DOHH2 (cell line): Measurements from ENCODE around the gene SYNDIG1.

Experiments used
- H3F3A ChIP-seq: fragments of 200-600 bp; sonication (generic), shearing (Covaris generic); 2 replicates; pipeline ENCODE4 v1.6.0; 2016; ENCODE audit warnings: antibody characterized with exemption, mild to moderate bottlenecking; ENCODE audit not compliant: control insufficient read depth, insufficient read depth
- H3K27ac ChIP-seq: fragments of 200-600 bp; sonication (generic); 2 replicates; pipeline ENCODE4 v1.5.1; 2014; ENCODE audit warnings: low read depth, mild to moderate bottlenecking, low read length, moderate library complexity
- H3K27me3 ChIP-seq: fragments of 200-600 bp; sonication (generic); 2 replicates; pipeline ENCODE4 v1.6.1; 2014; ENCODE audit warnings: mild to moderate bottlenecking, low read length, mixed read lengths; ENCODE audit not compliant: control insufficient read depth
- H3K36me3 ChIP-seq: fragments of 200-600 bp; sonication (generic); 2 replicates; pipeline ENCODE4 v1.6.1; 2014; ENCODE audit warnings: mild to moderate bottlenecking, low read length, moderate library complexity, mixed read lengths; ENCODE audit not compliant: control insufficient read depth
- H3K4me1 ChIP-seq: fragments of 200-600 bp; sonication (generic); 2 replicates; pipeline ENCODE4 v1.6.1; 2014; ENCODE audit warnings: mild to moderate bottlenecking, low read length, mixed read lengths; ENCODE audit not compliant: control insufficient read depth
- H3K4me2 ChIP-seq: fragments of 200-600 bp; sonication (generic); 2 replicates; pipeline ENCODE4 v1.6.0; 2014; ENCODE audit warnings: mild to moderate bottlenecking, low read length, moderate library complexity
- H3K4me3 ChIP-seq: fragments of 200-600 bp; sonication (generic); 2 replicates; pipeline ENCODE4 v1.5.1; 2014; ENCODE audit warnings: mild to moderate bottlenecking, low read length, mixed read lengths
- H3K79me2 ChIP-seq: fragments of 200-600 bp; sonication (generic); 2 replicates; pipeline ENCODE4 v1.6.1; 2014; ENCODE audit warnings: mild to moderate bottlenecking, low read length, mixed read lengths; ENCODE audit not compliant: control insufficient read depth
- H3K9me2 ChIP-seq: fragments of 200-600 bp; sonication (generic); replicated peaks from 2 replicates; pipeline ENCODE4 v1.6.1; 2014; ENCODE audit warnings: mild to moderate bottlenecking, low read length, mixed read lengths; ENCODE audit not compliant: control insufficient read depth
- H3K9me3 ChIP-seq: fragments of 200-600 bp; sonication (generic); 2 replicates; pipeline ENCODE4 v1.6.1; 2014; ENCODE audit warnings: antibody characterized with exemption, low read length, mixed read lengths; ENCODE audit not compliant: control insufficient read depth, insufficient read depth
- H4K20me1 ChIP-seq: fragments of 200-600 bp; sonication (generic); 2 replicates; pipeline ENCODE4 v1.6.0; 2014; ENCODE audit warnings: low read depth, mild to moderate bottlenecking, antibody characterized with exemption, low read length, moderate library complexity; ENCODE audit not compliant: control insufficient read depth, insufficient read depth
- EZH2phosphoT487 ChIP-seq: fragments of 200-600 bp; sonication (generic); IDR thresholded peaks from 2 replicates; pipeline ENCODE4 v1.6.1; 2017; ENCODE audit warnings: borderline replicate concordance, mild to moderate bottlenecking, antibody characterized with exemption, low read length, moderate library complexity, mixed read lengths
- TF ChIP-seq, protein P1 (sequence below): fragments of 200-600 bp; sonication (generic); IDR thresholded peaks from one replicate; pipeline ENCODE4 v1.5.1; 2014; ENCODE audit warnings: antibody characterized with exemption, mild to moderate bottlenecking, low read depth, low read length; ENCODE audit not compliant: poor library complexity, severe bottlenecking

The SYNDIG1 gene

DNA sequence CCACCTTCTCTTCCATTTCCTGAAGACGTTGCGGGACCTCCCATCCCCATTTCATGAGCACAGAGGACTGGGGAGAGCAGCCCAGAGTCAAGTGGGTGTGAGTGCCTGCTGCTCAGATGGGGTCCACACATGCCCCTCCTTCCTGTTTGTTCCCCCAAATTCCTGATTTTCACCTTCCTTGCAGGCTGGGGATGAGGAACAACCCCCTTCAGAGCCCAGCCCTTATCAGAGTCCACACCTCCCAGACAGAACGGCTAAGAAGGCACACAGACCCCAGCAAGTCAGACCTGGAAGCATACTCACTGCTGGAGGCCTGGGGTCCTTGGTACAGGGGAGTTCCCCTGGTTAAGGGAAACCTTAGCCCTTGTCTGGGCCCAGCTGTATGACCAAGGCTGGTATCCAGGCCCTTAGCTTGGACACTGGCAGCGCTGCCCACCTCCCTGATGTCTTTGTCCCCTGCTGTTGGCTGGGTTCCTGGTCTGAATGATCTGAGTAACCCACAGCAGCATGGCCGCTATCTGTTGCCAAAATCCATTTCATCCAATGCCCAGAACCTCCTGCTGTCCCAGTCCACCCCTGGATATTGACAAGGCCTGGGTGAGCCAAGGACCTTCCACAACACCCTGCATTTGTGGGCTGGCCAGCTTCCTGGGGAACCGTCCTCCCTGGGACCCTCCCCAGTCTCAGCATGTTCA, 230.9 kb downstream of the SYNDIG1 start:
- Histone ChIP-seq H3K27me3 (no peaks in the 10 kb centered on the region; the same call in 1 of the 2 replicates), H3F3A (no peaks in the 10 kb centered on the region), H3K4me1 (peaks cover 18% of the 10 kb centered on the region), H3K4me2 (no peak overlapping the region), H3K9me3 (no peaks in the 10 kb centered on the region), H4K20me1 (no peaks in the 10 kb centered on the region), H3K4me3 (no peak overlapping the region), H3K79me2 (no peaks in the 10 kb centered on the region), H3K27ac (no peak overlapping the region), H3K9me2 (no peaks in the 10 kb centered on the region), H3K36me3 (no peaks in the 10 kb centered on the region)
- TF ChIP-seq, protein P1, sequence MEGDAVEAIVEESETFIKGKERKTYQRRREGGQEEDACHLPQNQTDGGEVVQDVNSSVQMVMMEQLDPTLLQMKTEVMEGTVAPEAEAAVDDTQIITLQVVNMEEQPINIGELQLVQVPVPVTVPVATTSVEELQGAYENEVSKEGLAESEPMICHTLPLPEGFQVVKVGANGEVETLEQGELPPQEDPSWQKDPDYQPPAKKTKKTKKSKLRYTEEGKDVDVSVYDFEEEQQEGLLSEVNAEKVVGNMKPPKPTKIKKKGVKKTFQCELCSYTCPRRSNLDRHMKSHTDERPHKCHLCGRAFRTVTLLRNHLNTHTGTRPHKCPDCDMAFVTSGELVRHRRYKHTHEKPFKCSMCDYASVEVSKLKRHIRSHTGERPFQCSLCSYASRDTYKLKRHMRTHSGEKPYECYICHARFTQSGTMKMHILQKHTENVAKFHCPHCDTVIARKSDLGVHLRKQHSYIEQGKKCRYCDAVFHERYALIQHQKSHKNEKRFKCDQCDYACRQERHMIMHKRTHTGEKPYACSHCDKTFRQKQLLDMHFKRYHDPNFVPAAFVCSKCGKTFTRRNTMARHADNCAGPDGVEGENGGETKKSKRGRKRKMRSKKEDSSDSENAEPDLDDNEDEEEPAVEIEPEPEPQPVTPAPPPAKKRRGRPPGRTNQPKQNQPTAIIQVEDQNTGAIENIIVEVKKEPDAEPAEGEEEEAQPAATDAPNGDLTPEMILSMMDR, result no peak
- no peak for TF ChIP-seq EZH2phosphoT487

DNA sequence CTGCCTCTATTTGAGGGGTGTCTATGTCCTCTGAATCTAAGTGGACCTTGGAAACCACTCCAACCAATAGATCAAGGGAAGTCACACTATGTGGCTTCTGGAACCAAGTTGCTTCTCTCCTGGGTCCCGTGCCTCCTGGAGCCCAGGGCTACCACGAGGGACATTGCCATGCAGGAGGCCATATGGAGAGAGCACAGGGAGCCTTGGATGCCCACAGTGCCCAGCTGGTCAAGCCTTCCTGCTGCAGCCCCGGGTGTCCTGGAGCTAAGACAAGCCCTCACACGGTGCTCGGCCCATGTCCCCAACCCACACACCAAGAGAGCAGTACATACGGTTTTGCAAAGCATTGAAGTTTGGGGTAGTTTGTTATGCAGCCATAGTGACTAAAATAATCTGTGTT, 231.6 kb downstream of the SYNDIG1 start:
- Histone ChIP-seq H3K79me2 (no peaks in the 10 kb centered on the region), H4K20me1 (no peaks in the 10 kb centered on the region), H3K27me3 (no peaks in the 10 kb centered on the region; the same call in 1 of the 2 replicates), H3K36me3 (no peaks in the 10 kb centered on the region), H3K4me1 (peaks cover 18% of the 10 kb centered on the region), H3K9me2 (no peaks in the 10 kb centered on the region), H3K9me3 (no peaks in the 10 kb centered on the region), H3K4me3 (no peak overlapping the region), H3K27ac (no peak overlapping the region), H3K4me2 (no peak overlapping the region), H3F3A (no peaks in the 10 kb centered on the region)
- TF ChIP-seq EZH2phosphoT487, result no peak
- TF ChIP-seq, protein P1, result no peak

DNA sequence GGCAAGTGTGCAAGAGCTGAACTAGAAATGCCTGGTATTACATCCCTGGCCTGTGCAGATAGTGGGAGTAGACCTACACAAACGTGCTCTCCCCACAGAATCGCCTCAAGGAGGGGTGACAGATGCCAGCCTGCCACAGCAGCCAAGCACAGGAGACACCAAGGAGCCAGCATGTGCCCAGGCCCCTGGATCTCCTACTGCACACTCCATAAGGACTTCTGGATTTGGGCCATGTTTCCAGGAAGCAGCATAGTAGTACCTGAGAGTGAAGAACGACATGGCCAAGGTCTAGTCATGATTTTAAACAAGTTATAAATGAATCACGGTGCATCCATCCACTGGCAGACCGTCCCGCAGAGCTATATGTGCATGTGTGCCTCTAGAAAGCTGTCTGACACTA, 232.2 kb downstream of the SYNDIG1 start:
- no peak overlapping the region for H3K4me3 ChIP-seq
- H3K27ac ChIP-seq, result no peak overlapping the region
- no peaks in the 10 kb centered on the region for H4K20me1 ChIP-seq
- H3K9me3 ChIP-seq, result no peaks in the 10 kb centered on the region
- TF ChIP-seq, protein P1, result no peak
- H3K9me2 ChIP-seq, result no peaks in the 10 kb centered on the region
- H3K4me1 ChIP-seq, result peaks cover 18% of the 10 kb centered on the region
- H3K4me2 ChIP-seq, result no peak overlapping the region
- H3F3A ChIP-seq, result no peaks in the 10 kb centered on the region
- no peaks in the 10 kb centered on the region for H3K79me2 ChIP-seq
- no peaks in the 10 kb centered on the region for H3K36me3 ChIP-seq
- no peaks in the 10 kb centered on the region; the same call in 1 of the 2 replicates for H3K27me3 ChIP-seq
